Activated T-cell treated with anti-CD3 and anti-CD28 coated beads, Interleukin-2, amount 50 U/mL, for 48 hours (primary cell): ENCODE data around the gene BARHL1.

Source experiments
- DNase-seq, 2 experiments: peaks; one replicate each; pipeline ENCODE4 v3.0.0-alpha.2; 2020

Gene BARHL1

DNA sequence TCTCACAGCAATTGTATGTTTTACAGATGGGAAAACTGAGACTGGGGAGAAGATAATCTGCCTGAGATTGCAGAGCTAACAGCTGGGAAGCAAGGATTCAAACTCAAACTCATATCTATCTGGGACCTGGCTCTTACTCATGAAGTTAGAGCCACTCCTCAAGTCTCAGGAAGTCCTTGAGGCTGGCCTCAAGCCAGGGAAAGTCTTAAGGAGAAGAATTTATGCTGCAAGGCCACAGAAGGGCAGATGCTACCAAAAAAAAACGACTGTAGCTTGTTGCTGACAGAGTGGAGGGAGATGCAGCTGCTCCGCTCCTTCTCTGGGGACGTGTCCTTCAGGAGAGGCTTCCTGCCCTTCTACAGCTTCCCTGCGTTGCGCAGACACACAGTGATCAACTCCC lies 39.8 kb downstream of the BARHL1 start:
- DNase-seq = no peak

DNA sequence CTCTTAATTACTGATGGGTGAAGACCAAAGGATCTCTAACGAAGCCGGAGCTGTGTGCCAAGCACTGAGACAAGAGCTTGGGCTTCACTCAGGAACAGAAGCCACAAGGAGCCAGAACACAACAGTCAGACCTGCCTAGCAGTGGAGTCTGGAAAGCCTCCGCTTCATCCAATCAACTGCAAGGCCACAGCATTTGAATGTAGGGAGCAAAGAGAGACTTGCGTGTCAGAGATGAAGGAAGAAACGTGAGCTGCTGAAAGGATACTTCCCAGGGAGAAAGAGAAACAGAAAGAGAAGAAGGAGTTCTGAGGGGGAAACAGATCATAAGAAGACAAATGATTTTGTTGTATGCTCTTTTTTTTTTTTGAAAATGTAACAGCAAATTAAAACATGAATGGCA lies 43.9 kb downstream of the BARHL1 start:
- DNase-seq = no peak

DNA sequence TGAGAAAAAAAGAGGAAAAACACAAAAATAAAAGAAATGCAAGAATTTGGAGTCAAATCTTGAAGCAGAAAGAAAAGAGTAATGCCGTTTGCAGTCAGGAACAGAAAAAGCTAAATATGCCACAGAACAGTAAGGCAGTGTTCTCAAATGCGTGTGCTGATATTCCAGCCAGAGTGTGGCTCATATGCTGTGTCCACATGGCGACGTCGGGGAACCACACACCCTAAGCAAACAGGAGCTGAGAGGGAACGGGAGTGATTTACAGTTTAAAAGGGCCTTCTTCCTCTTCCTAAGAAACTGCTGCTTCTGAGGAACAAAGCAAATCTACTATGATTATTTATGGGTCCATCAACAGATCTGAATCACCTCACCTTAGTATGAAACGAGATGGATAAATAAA lies 44.7 kb downstream of the BARHL1 start:
- no peak for DNase-seq

DNA sequence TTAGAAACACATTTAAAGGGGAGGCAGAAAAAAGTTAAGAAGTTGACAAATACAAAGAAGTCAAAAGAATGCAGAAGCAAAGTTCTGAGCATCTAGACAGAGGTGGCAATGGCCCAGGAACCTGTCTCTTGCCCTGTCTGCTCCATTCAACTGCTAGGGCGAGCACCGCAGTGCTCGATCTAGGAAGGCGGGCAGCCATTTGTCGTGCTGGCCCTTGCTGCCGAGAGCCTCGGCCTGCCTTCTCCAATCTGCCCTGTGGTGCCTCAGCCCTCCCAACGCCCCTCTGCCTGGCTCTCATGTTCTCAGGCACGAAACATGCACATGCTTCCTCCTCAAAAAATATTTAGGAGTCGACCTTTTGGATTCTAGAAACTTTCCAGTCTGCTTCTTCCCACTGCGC lies 45.2 kb downstream of the BARHL1 start:
- no peak for DNase-seq

DNA sequence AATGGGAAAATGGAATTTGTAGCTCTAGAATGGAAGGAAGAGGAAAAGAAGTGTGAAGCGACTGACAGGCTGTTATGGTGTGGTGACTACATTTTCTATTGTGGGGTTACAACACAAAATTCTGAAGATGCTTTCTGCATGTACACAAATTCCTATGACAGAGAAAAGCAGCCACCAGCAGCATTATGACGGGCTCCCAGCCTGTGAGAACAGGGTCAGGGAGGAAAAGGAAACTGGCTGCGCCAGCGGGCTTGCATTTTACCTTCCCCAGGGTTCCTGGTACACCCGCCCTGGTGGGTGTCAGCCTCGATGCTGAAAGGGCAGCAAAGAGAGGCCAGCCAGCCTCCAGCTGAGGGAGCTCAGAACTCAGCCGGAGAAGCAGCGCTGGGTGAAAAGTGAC lies 46.3 kb downstream of the BARHL1 start:
- DNase-seq = no peak

DNA sequence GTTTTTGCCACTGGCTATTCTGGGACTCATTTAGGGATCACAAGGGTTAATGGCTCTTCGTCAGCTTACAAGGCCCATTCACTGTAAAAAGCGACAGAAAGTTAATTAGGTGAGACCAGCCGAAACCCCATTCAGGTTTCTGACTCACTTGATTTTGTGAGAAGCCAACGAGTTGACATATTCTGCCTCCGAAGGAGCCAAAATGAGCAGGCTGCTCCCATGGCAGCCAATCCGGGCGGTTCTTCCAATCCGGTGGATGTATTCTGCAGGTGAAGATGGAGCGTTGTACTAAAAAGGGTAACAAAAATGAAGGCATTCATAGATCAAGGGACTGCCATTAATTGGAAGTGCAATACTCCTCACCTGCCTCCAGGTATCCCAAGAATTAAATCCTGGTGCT lies 47.7 kb downstream of the BARHL1 start:
- no peak for DNase-seq

DNA sequence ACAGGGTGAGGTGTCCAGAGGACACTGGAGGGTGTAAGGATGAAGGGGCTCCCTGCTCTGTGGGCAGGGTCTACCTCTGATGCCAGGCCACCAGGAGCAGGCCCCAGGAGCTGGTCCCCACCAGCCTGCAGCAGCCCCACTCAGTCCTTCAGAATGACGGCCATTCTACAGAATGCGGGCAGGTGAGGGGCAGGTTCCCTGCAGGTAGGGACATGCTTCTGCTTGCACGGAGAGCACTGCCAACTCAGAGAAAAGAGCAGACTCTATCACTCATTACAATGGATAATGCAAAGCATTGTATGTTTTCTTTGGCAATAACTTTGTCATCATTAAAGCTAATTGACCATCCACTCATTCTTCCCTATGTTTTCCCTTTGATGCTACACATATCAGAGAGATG lies 48.4 kb downstream of the BARHL1 start:
- no peak for DNase-seq

DNA sequence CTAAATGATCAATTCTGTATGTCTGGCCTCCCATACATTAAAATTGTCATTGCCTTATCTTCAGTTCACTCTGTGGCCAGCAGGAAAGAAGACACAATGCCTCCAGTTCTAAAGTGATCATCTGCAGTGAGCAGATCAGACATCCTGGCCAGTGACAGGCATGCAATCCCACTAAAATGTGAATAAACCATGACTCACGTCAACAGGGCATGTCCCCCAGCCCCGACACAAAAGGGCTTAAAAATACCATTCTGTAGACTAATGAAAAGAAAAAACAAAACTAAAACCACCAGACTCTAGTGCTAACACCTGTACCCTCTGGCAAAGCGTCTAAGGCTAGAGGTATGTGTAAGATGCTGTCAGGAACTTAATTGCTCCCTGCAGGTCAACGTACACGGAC lies 48.9 kb downstream of the BARHL1 start:
- DNase-seq = no peak

DNA sequence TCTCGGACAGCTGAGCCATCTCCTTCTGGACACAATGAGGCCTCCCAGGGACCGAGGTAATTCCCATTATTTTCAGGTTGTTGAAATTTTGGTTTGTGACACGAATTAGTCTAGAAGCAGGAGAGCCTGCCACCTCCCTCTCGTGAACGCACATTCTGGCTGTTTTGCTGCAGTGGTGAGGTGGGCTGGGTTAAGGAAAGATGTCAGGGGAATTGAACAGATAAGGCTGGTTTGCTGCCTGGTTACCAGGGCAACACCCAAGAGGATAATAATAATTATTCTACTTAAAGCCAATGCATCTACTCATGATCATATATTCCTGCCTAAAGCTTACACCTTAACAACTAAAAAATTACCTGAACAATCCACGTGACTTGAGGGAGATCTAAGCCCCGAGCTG lies 49.3 kb downstream of the BARHL1 start:
- no peak for DNase-seq

DNA sequence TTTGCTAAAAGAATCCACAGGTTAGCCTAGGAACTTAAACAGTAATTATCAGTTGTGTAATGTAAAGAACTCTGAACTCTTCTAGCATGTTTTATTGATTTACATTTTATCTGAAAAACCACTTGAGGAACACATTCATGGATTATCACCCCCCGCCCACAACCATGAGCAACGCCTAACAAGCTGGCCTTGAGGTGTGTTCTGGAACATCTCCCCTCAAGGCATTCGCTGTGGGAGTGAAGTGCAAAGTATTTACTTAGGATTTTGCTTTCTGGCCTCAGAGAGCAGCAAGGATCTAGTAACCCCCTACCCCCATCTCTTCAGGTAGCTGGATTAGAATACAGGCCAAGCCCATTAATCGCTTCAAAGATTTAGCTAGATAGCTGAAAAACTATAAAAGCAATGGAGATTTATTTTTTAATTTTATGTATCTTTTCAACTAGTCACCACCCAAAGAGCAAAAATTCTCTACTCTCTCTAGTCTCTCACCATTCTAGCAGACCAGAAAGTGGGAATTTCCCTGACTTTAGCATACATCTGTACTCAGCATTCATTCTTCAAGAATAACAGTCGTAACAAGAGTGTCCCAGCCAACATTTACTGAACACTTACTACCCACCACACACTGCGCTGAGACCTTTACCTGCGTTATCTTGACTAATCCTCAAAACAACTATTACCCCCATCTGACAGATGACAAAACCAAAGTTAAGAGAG lies 50.2 kb downstream of the BARHL1 start:
- DNase-seq = no peak

DNA sequence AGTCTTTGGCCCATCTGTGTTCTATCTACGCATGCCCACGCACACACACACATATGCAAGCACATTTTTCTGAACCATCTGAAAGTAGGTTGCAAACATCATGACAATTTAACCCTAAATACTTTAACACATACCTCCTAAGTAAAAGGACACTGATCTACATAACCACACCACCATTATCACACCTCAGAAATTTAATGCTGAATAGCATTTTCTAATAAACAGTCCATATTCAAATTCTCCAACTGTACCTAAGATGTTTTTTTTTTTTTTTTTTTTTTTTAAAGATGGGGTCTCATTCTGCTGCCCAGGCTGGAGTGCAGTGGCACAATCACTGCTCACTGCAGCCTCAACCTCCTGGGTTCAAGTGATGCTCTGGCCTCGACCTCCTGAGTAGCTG lies 51.9 kb downstream of the BARHL1 start:
- no peak for DNase-seq

DNA sequence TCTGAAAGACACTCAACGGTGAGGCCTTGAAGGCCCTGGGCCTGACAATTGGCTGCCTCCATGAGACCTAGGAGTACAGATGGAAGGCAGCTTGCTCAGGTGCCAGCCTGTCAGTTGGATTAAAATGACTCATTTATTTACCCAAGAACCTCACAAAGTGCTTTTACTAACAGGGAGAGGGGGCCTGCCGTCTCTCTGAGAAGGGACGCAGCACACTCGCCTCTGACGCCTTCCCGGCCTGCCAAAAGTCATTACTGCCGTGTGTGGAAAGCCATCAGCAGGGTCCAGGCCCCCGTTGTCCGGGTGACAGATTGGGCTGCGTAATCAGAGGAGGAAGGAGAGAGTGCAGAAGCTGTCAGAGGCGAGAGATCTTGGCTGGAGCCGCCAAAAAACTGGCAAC lies 54.9 kb downstream of the BARHL1 start:
- no peak for DNase-seq

DNA sequence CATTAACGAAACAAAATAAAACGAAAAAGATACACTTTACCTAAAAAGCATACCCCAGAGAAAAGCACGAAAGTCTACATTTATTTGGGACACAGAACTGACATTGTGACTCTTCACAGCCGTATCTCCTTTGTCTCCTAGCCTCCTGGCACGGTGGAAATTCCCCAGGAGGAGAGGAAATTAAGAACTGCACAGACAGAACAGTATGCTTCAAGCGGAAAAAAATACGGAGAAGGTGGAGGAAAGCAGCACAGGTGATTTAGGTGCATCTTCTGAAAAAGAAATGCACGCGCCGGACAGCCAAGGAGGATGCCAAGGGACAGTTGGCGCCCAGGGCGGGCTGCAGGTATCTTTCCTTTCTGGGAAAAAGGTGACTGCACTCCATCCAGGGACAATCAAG lies 55.4 kb downstream of the BARHL1 start:
- DNase-seq = no peak

DNA sequence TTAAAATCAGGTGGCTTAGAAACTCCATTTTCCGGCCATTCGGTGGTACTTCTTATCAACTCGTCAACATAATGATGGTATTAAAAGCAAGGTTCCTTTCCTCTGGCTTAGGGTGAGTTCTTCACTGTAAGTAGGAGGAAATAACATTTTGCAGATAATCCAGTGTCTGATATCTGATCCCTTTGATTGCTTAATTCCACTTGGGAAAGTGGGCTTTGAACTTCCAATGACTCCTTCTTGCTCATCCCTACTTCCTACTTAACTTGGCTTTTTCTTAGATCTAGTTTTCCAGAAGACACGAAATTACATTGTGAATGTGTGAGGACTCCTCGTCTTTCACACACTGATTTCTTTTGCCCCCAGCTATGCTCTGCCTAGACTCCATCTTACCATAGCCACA lies 55.8 kb downstream of the BARHL1 start:
- no peak for DNase-seq

DNA sequence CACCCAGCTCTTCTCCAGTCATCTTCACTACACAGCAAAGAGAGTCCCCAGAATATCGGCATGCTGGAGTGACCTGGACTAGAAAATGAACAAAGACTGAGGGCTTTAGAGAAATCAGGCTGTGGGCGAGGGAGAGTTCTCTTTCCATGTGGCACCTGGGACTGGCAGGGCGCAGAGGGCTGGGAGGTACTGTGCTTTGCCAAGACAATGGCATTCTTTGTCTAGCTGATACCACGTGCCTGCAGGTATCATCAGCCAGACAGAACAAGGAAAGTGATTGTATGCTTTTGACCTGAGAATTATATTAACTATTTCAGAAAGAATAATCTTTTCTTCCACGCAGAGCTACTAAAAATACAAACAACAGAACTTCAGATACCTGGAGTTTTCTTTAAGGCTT lies 56.9 kb downstream of the BARHL1 start:
- DNase-seq = no peak
